ENCODE results near the gene AP2B1. TPM values are rescaled to one million over a fixed set of nuclear protein-coding genes. Genes with fewer than 3 reads are reported as not detected.
A peak's percentile ranks its signal among the peaks of the same experiment; 100 is the strongest.

Gene AP2B1
- total and polyA plus RNA-seq, 8 donors = 21.6 to 171 (median 57.2) TPM

- DNase-seq = no peak
- Histone ChIP-seq H3K9me3 (no peaks in the 10 kb centered on the region), H3K4me3 (peak overlapping the region in 1 of 4 donors; percentile 13), H3K27ac (peak overlapping the region in 4 of 5 donors; percentile 55 to 84 (median 74)), H3K27me3 (no peaks in the 10 kb centered on the region), H3K36me3 (no peaks in the 10 kb centered on the region), H3K4me1 (peaks cover 26 to 65% (median 50%) of the 10 kb centered on the region in 4 donors)
- intact Hi-C loops (cut with DNase I; ENCODE audit: low total_unique reads) = no loop called here
- WGBS, 5 donors = 48 to 56% (median 52%) methylated on average over 5 of the region's 5 CpGs
- TF ChIP-seq, protein P1, sequence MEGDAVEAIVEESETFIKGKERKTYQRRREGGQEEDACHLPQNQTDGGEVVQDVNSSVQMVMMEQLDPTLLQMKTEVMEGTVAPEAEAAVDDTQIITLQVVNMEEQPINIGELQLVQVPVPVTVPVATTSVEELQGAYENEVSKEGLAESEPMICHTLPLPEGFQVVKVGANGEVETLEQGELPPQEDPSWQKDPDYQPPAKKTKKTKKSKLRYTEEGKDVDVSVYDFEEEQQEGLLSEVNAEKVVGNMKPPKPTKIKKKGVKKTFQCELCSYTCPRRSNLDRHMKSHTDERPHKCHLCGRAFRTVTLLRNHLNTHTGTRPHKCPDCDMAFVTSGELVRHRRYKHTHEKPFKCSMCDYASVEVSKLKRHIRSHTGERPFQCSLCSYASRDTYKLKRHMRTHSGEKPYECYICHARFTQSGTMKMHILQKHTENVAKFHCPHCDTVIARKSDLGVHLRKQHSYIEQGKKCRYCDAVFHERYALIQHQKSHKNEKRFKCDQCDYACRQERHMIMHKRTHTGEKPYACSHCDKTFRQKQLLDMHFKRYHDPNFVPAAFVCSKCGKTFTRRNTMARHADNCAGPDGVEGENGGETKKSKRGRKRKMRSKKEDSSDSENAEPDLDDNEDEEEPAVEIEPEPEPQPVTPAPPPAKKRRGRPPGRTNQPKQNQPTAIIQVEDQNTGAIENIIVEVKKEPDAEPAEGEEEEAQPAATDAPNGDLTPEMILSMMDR (IDR thresholded peaks at IDR 0.05) = no peak
- no peak for TF ChIP-seq POLR2AphosphoS5 (IDR thresholded peaks at IDR 0.05)
- no peak for TF ChIP-seq POLR2A (IDR thresholded peaks at IDR 0.05)
- TF ChIP-seq EP300 (IDR thresholded peaks at IDR 0.05) = no peak
Observed at GRCh38 chr17:35775039-35775438, 187.9 kb downstream of the AP2B1 start.

DNA sequence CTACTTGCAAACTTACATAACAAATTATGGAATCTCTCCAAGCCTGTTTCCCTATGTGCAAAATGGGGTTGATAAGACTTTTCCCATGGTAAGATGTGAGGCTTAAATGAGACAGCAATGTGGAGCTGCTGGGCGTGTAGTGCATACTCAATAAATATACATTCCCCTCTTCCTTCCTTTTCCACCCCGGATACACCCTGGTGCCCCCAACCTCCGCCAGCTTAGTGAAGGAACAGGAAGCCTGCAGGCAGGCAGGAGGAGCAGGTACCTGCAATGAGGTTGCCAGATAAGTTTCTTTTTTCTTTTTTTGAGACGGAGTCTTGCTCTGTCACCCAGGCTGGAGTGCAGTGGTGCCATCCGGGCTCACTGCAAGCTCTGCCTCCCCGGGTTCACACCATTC lies 188.5 kb downstream of the AP2B1 start:
- H3K4me1 ChIP-seq = peaks cover 26 to 63% (median 50%) of the 10 kb centered on the region in 4 donors

More for the DNA sequence above, 188.5 kb downstream of the AP2B1 start:
- Histone ChIP-seq H3K27me3 (no peaks in the 10 kb centered on the region), H3K36me3 (no peaks in the 10 kb centered on the region), H3K27ac (peak overlapping the region in 4 of 5 donors; percentile 55 to 84 (median 74)), H3K9me3 (no peaks in the 10 kb centered on the region), H3K4me3 (no peak overlapping the region)
- no peak for DNase-seq
- WGBS, 5 donors = 28 to 45% (median 38%) methylated on average over 6 of the region's 6 CpGs
- TF ChIP-seq EP300 (IDR thresholded peaks at IDR 0.05) (no peak), POLR2A (IDR thresholded peaks at IDR 0.05) (no peak), POLR2AphosphoS5 (IDR thresholded peaks at IDR 0.05) (no peak)
- intact Hi-C loops (cut with DNase I; ENCODE audit: low total_unique reads) = no loop called here

Small RNA genes lying within 50 kb of the gene (small RNA-seq; reads per million reads assigned to genes)
- gene AC004134.1 = 0 reads per million in 4 donors
- 0 reads per million in 4 donors for gene AC015911.1
- gene SNORD7 = 157 to 218 (median 183) reads per million in 4 donors

Other genes with a start within 250 kb of the AP2B1 start
- gene SLFN11, start 213.7 kb upstream of the AP2B1 start, total RNA-seq = 10 to 100 TPM in 2 of 5 donors, 1 to 10 TPM in 2, under 1 TPM in 1; 0.89 to 38.5 (median 7.2) TPM
- gene SLFN11, start 213.7 kb upstream of the AP2B1 start, polyA plus RNA-seq = 1 to 10 TPM; 2.4 to 7.8 (median 4.9) TPM
- gene SLFN12, start 154.8 kb upstream of the AP2B1 start, total RNA-seq = 100 to 1,000 TPM in 1 of 5 donors, 10 to 100 TPM in 2, 1 to 10 TPM in 2; 1.3 to 182 (median 14.3) TPM
- gene SLFN12, start 154.8 kb upstream of the AP2B1 start, polyA plus RNA-seq = 1 to 10 TPM in 2 of 3 donors, under 1 TPM in 1; 0.85 to 3.1 (median 2.9) TPM
- gene SLFN13, start 138.6 kb upstream of the AP2B1 start, total RNA-seq = 10 to 100 TPM in 2 of 5 donors, 1 to 10 TPM in 2, under 1 TPM in 1; 0.87 to 25.0 (median 7.5) TPM
- gene SLFN13, start 138.6 kb upstream of the AP2B1 start, polyA plus RNA-seq = 1 to 10 TPM; 1.8 to 2.4 (median 2.1) TPM
- 1 to 10 TPM in 4 of 5 donors, under 1 TPM in 1; 0.58 to 7.0 (median 1.8) TPM for gene SLFN12L, start 49.6 kb upstream of the AP2B1 start, total RNA-seq
- gene SLFN12L, start 49.6 kb upstream of the AP2B1 start, polyA plus RNA-seq = under 1 TPM in 2 of 3 donors, not detected in 1; 0.15 to 0.37 TPM
- not detected for gene SLFN14, start 26.5 kb upstream of the AP2B1 start, total RNA-seq
- not detected for gene SLFN14, start 26.5 kb upstream of the AP2B1 start, polyA plus RNA-seq
- gene PEX12, start 8.8 kb upstream of the AP2B1 start, total RNA-seq = 1 to 10 TPM in 3 of 5 donors, under 1 TPM in 1, not detected in 1; 0.58 to 3.2 (median 2.5) TPM
- 1 to 10 TPM in 2 of 3 donors, under 1 TPM in 1; 0.76 to 3.1 (median 1.4) TPM for gene PEX12, start 8.8 kb upstream of the AP2B1 start, polyA plus RNA-seq
- under 1 TPM in 3 of 5 donors, not detected in 2; 0.37 to 0.89 (median 0.43) TPM for gene RASL10B, start 144.3 kb downstream of the AP2B1 start, total RNA-seq
- gene RASL10B, start 144.3 kb downstream of the AP2B1 start, polyA plus RNA-seq = 1 to 10 TPM in 1 of 3 donors, under 1 TPM in 2; 0.31 to 1.4 (median 0.75) TPM
- gene GAS2L2, start 165.9 kb downstream of the AP2B1 start, total RNA-seq = under 1 TPM in 1 of 5 donors, not detected in 4; under 0.01 TPM
- gene GAS2L2, start 165.9 kb downstream of the AP2B1 start, polyA plus RNA-seq = under 1 TPM in 1 of 3 donors, not detected in 2; 0.05 TPM
- gene C17orf50, start 173.6 kb downstream of the AP2B1 start, total RNA-seq = not detected
- gene C17orf50, start 173.6 kb downstream of the AP2B1 start, polyA plus RNA-seq = not detected
- 10 to 100 TPM in 4 of 5 donors, 1 to 10 TPM in 1; 2.2 to 75.0 (median 20.6) TPM for gene MMP28, start 208.3 kb downstream of the AP2B1 start, total RNA-seq
- 10 to 100 TPM in 1 of 3 donors, 1 to 10 TPM in 2; 3.1 to 21.0 (median 6.1) TPM for gene MMP28, start 208.3 kb downstream of the AP2B1 start, polyA plus RNA-seq
- gene TAF15, start 222.2 kb downstream of the AP2B1 start, total RNA-seq = 100 to 1,000 TPM in 1 of 5 donors, 10 to 100 TPM in 4; 21.1 to 127 (median 60.1) TPM
- 100 to 1,000 TPM in 1 of 3 donors, 10 to 100 TPM in 2; 88.8 to 101 (median 96.4) TPM for gene TAF15, start 222.2 kb downstream of the AP2B1 start, polyA plus RNA-seq

All from stomach (tissue), 9 donors.